ENCODE measurements around the gene DLX5.

Gene DLX5

DNA sequence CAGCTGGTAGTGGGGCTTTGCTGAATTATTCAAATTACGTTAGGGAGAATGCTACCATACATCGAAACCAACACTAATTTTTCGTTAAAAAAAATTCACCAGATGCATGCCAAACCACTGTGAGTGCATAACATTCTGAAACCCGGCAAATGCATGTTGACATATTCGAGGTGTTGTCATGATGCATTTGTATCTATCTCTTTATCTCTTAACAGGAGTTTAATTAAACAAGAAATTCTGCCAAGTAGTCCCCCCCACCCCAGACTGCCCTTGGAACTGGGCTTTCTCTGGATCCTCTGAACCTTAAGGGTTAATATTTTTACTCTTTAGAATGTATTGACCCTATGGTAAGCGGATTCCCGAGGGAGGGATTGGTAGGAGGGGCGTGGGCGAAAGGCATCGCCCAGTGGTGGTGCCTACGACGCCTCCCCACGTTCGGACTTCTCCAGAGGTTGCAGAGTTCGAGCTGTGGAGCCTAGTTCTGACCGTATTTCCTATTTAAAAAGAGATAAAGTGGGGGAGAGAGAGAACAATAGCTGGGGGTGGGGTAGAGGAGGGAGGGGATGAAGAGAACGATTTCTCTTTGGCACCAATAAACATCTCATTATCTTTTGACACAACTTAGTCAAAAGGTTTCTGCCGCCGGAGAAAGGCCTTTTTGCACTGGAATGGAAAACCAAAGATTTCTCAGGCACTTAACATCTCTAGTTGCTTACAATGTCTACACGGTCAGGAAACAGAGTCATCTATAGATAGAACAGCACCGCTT, 12.1 kb downstream of the DLX5 start:
- peaks cover 28% of the 10 kb centered on the region for H3K27me3 ChIP-seq (ENCODE audit: control insufficient read depth, insufficient read depth, low read length)
- H3K4me3 ChIP-seq (ENCODE audit: low read depth, low read length), result no peak overlapping the region
- H3K9ac ChIP-seq, result no peak overlapping the region
- H3K79me2 ChIP-seq, result no peaks in the 10 kb centered on the region
- no peaks in the 10 kb centered on the region for H3K36me3 ChIP-seq (ENCODE audit: control insufficient read depth, insufficient read depth, low read length)
- TF ChIP-seq, protein P1, sequence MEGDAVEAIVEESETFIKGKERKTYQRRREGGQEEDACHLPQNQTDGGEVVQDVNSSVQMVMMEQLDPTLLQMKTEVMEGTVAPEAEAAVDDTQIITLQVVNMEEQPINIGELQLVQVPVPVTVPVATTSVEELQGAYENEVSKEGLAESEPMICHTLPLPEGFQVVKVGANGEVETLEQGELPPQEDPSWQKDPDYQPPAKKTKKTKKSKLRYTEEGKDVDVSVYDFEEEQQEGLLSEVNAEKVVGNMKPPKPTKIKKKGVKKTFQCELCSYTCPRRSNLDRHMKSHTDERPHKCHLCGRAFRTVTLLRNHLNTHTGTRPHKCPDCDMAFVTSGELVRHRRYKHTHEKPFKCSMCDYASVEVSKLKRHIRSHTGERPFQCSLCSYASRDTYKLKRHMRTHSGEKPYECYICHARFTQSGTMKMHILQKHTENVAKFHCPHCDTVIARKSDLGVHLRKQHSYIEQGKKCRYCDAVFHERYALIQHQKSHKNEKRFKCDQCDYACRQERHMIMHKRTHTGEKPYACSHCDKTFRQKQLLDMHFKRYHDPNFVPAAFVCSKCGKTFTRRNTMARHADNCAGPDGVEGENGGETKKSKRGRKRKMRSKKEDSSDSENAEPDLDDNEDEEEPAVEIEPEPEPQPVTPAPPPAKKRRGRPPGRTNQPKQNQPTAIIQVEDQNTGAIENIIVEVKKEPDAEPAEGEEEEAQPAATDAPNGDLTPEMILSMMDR (IDR thresholded peaks at IDR 0.05), result no peak
- H2AFZ ChIP-seq, result no peak overlapping the region
- no peak overlapping the region for H3K4me2 ChIP-seq (ENCODE audit: low read length)
- H3K9me3 ChIP-seq (ENCODE audit: control insufficient read depth, low read length), result no peaks in the 10 kb centered on the region
- no peak overlapping the region for H3K27ac ChIP-seq
- no peaks in the 10 kb centered on the region for H3K4me1 ChIP-seq

DNA sequence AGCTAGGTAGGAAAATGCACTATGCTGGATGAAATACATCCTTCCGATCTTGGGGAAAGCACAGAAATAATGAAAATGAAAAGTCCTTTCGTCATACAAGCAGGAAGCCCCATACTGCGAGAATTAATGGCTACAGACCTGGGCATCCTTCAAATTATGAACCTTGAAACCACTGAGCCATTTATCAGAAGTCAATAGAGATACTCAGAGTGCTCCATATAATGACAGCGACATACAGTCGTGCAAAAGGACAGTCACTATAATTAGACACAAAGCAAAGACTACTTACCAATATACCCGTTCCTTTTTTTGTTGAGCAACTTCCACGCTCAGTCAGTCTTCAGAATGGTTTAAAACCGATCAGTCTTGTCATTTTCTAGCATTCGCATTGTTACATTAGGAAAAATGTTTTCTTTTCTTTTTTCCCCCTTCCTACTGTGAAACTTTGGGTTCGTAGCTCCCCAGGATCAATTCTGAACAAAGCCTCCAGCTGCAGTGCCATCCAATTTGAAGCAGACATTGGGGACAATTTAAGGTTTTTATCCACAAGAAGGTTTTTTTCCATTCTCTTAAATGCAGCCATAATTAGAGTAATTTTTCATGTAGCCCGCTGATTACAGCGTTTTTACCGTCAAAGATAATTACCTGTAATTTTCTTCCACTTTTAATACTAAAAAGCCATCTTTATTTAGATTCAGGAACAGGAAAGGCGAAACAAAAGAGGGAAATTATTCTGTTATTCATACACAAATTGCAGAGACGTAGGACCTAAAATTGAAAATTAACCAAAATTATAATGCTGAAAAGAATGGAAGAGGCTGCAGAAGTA, 12.9 kb downstream of the DLX5 start:
- Histone ChIP-seq H3K36me3 (ENCODE audit: control insufficient read depth, insufficient read depth, low read length) (no peaks in the 10 kb centered on the region), H3K27ac (no peak overlapping the region), H3K9ac (no peak overlapping the region), H3K79me2 (no peaks in the 10 kb centered on the region), H3K4me2 (ENCODE audit: low read length) (no peak overlapping the region), H3K27me3 (ENCODE audit: control insufficient read depth, insufficient read depth, low read length) (peaks cover 30% of the 10 kb centered on the region), H2AFZ (no peak overlapping the region), H3K9me3 (ENCODE audit: control insufficient read depth, low read length) (no peaks in the 10 kb centered on the region), H3K4me1 (no peaks in the 10 kb centered on the region), H3K4me3 (ENCODE audit: low read depth, low read length) (no peak overlapping the region)
- TF ChIP-seq, protein P1 (IDR thresholded peaks at IDR 0.05), result no peak

DNA sequence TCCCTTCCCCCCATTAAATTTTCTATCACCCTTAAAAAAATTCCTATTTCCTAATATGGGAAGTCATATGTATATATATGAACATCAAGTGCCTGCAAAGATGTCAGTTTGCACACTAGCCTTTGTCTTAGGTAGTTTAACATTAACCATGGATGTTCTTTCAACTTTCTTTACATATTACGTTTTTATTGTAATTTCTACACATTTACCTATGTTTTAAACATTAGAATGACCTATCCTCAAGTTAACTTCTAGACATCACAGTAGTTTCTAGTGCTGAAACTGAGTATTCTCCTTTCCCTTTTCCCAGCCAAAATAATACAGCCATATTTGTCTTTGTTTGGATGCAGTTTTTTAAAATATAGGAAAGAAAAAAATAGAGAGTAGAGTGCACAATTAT, 13.5 kb downstream of the DLX5 start:
- H3K9ac ChIP-seq, result no peak overlapping the region
- H3K27ac ChIP-seq, result no peak overlapping the region
- no peaks in the 10 kb centered on the region for H3K79me2 ChIP-seq
- no peak overlapping the region for H2AFZ ChIP-seq
- H3K4me3 ChIP-seq (ENCODE audit: low read depth, low read length), result no peak overlapping the region
- peaks cover 28% of the 10 kb centered on the region for H3K27me3 ChIP-seq (ENCODE audit: control insufficient read depth, insufficient read depth, low read length)
- H3K4me2 ChIP-seq (ENCODE audit: low read length), result no peak overlapping the region
- no peaks in the 10 kb centered on the region for H3K4me1 ChIP-seq
- H3K9me3 ChIP-seq (ENCODE audit: control insufficient read depth, low read length), result no peaks in the 10 kb centered on the region
- TF ChIP-seq, protein P1 (IDR thresholded peaks at IDR 0.05), result no peak
- H3K36me3 ChIP-seq (ENCODE audit: control insufficient read depth, insufficient read depth, low read length), result no peaks in the 10 kb centered on the region

DNA sequence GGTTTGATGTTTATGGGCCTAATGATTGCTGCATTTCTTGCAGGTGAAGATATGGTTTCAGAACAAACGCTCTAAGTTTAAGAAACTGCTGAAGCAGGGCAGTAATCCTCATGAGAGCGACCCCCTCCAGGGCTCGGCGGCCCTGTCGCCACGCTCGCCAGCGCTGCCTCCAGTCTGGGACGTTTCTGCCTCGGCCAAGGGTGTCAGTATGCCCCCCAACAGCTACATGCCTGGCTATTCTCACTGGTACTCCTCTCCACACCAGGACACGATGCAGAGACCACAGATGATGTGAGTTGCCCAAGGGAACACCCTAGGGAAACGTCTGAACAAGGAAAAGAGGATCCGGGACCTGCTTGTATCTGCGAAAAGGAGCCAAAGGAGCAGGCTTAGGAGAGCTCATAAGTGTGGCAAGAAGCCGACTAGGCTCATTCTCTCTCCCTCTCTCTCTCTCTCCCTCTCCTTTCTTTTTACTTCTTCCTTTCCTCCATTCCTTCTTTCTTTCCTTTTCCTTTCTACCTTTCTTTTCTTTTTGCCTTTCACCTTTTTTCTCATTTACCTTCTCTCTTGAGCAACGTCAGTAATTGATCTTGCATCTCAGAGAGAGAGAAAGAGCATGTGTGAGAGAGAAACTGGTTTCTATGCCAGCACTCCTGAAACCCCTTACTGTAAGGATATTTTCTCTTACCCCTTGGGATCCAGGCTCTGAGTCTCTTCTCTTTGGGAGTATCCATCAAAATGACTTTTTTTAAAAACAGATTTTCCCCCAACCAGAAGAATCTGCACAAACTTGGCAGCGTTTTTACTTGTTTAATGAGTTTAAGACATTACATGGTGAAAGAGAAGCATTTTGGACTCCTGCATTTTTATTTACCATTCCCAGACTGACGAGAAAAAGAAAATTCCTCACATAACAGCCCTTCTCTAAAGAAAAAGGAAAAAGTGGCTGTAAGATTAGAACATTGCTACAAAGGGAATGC, 14.6 kb downstream of the DLX5 start:
- no peak overlapping the region for H3K27ac ChIP-seq
- no peak overlapping the region for H3K4me2 ChIP-seq (ENCODE audit: low read length)
- no peak overlapping the region for H2AFZ ChIP-seq
- no peaks in the 10 kb centered on the region for H3K4me1 ChIP-seq
- H3K4me3 ChIP-seq (ENCODE audit: low read depth, low read length), result no peak overlapping the region
- TF ChIP-seq, protein P1 (IDR thresholded peaks at IDR 0.05), result no peak
- no peaks in the 10 kb centered on the region for H3K36me3 ChIP-seq (ENCODE audit: control insufficient read depth, insufficient read depth, low read length)
- peaks cover 30% of the 10 kb centered on the region for H3K27me3 ChIP-seq (ENCODE audit: control insufficient read depth, insufficient read depth, low read length)
- no peaks in the 10 kb centered on the region for H3K9me3 ChIP-seq (ENCODE audit: control insufficient read depth, low read length)
- no peak overlapping the region for H3K9ac ChIP-seq
- H3K79me2 ChIP-seq, result no peaks in the 10 kb centered on the region
